ENCODE results near the gene TMPRSS9. TPM values are rescaled to one million over a fixed set of nuclear protein-coding genes. Genes with fewer than 3 reads are reported as not detected.
A peak's percentile ranks its signal among the peaks of the same experiment; 100 is the strongest.

TMPRSS9 gene
- total RNA-seq, 1 experiment from 2014 or later = not detected

DNA sequence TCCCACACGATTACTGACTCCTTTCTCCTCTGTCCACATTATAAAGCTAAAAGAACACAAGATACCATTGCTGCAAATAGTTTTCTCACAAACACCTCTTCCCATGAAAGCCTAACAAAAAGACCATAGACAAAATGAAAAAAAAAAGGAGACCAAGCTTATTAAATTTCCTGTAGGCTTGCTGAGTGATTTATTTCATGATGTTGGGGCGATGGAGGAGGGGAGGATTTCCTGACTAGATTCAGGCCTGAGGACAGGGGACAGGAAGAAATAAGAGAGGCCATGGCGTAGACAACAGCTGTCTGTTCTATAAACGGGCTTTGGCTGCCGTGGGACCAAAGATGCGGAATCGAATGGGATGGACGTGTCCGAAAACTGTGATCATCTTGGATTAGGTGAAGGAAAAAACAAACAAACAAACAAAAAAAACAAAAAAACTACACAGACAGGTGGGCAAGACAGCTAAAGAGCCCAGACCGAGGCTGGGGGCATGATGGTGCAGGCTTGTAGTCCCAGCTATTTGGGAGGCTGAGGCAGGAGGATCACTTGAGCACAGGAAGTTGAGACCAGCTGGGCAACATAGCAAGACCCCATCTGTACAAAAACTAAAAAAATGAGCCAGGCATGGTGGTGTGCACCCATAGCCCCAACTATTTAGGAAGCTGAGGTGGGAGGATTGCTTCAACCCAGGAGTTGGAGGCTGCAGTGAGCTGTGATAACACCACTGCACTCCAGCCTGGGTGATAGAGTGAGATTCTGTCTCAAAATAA is 5.3 kb downstream of the TMPRSS9 start:
- TF ChIP-seq EZH2phosphoT487 (IDR thresholded peaks at IDR 0.05; ENCODE audit: borderline replicate concordance, low read length) (no peak), EZH2 (IDR thresholded peaks at IDR 0.05; ENCODE audit: low read length, unreplicated experiment) (no peak)
- TF ChIP-seq, protein P1, sequence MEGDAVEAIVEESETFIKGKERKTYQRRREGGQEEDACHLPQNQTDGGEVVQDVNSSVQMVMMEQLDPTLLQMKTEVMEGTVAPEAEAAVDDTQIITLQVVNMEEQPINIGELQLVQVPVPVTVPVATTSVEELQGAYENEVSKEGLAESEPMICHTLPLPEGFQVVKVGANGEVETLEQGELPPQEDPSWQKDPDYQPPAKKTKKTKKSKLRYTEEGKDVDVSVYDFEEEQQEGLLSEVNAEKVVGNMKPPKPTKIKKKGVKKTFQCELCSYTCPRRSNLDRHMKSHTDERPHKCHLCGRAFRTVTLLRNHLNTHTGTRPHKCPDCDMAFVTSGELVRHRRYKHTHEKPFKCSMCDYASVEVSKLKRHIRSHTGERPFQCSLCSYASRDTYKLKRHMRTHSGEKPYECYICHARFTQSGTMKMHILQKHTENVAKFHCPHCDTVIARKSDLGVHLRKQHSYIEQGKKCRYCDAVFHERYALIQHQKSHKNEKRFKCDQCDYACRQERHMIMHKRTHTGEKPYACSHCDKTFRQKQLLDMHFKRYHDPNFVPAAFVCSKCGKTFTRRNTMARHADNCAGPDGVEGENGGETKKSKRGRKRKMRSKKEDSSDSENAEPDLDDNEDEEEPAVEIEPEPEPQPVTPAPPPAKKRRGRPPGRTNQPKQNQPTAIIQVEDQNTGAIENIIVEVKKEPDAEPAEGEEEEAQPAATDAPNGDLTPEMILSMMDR (conservative IDR thresholded peaks at IDR 0.05; ENCODE audit: low read depth, low read length) = no peak
- Histone ChIP-seq H3K9ac (ENCODE audit: low read length) (no peak overlapping the region), H3K9me2 (replicated peaks; ENCODE audit: low read length) (no peaks in the 10 kb centered on the region), H4K20me1 (ENCODE audit: low read length) (no peaks in the 10 kb centered on the region), H3K4me3 (ENCODE audit: low read length) (no peak overlapping the region), H3K27me3 (ENCODE audit: low read length) (peaks cover 11% of the 10 kb centered on the region), H3K4me1 (ENCODE audit: insufficient read depth, low read length) (no peaks in the 10 kb centered on the region), H2AFZ (ENCODE audit: low read length) (no peak overlapping the region), H3K79me2 (ENCODE audit: low read length) (no peaks in the 10 kb centered on the region), H3K27ac (ENCODE audit: low read length) (no peak overlapping the region), H3F3A (ENCODE audit: low read length, unreplicated experiment) (no peaks in the 10 kb centered on the region), H3K9me3 (ENCODE audit: low read length) (no peaks in the 10 kb centered on the region), H3K4me2 (ENCODE audit: low read length) (no peak overlapping the region), H3K36me3 (ENCODE audit: low read depth, low read length) (no peaks in the 10 kb centered on the region)
- ATAC-seq (no peak), DNase-seq (no peak)
- BruUV-seq (replicated peaks) = no TSS peak
- POLR2A ChIA-PET (ENCODE audit: unreplicated experiment) = no interaction called here
- intact Hi-C loops (cut with micrococcal nuclease) = no loop called here
- CTCF ChIA-PET = no interaction called here

DNA sequence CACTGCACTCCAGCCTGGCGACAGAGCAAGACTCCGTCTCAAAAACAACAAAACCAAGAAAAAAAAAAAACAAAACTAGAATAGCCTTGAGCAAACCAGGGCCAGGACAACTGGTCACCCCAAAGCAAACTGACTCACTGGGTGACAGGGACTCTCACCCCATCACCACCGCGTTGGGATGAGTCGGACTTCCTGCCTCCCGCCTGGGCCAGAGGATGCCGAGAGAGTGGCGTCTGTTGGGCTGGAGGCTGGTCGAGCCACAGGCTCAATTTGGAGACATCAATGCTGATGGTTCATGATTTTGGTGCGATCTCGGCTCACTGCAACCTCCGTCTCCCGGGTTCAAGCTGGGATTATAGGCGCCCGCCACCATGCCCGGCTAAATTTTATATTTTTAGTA is 11.6 kb downstream of the TMPRSS9 start:
- intact Hi-C loops (cut with micrococcal nuclease) = no loop called here
- no peaks in the 10 kb centered on the region for H3K9me2 ChIP-seq (replicated peaks; ENCODE audit: low read length)
- H3K4me3 ChIP-seq (ENCODE audit: low read length) = no peak overlapping the region
- H3K9me3 ChIP-seq (ENCODE audit: low read length) = no peaks in the 10 kb centered on the region
- H3K9ac ChIP-seq (ENCODE audit: low read length) = no peak overlapping the region
- no peaks in the 10 kb centered on the region for H3K36me3 ChIP-seq (ENCODE audit: low read depth, low read length)
- POLR2A ChIA-PET (ENCODE audit: unreplicated experiment) = no interaction called here
- TF ChIP-seq EZH2 (IDR thresholded peaks at IDR 0.05; ENCODE audit: low read length, unreplicated experiment) (no peak), EZH2phosphoT487 (IDR thresholded peaks at IDR 0.05; ENCODE audit: borderline replicate concordance, low read length) (no peak)
- TF ChIP-seq, protein P1 (conservative IDR thresholded peaks at IDR 0.05; ENCODE audit: low read depth, low read length) = no peak
- no peak overlapping the region for H3K4me2 ChIP-seq (ENCODE audit: low read length)
- DNase-seq (peak; percentile 44), ATAC-seq (no peak; the same call in 1 of the 2 replicates)
- H3K27ac ChIP-seq (ENCODE audit: low read length) = no peak overlapping the region
- CTCF ChIA-PET = no interaction called here
- H3K27me3 ChIP-seq (ENCODE audit: low read length) = no peaks in the 10 kb centered on the region
- no peaks in the 10 kb centered on the region for H3F3A ChIP-seq (ENCODE audit: low read length, unreplicated experiment)
- H4K20me1 ChIP-seq (ENCODE audit: low read length) = no peaks in the 10 kb centered on the region
- no peak overlapping the region for H2AFZ ChIP-seq (ENCODE audit: low read length)
- BruUV-seq (replicated peaks) = no TSS peak
- no peaks in the 10 kb centered on the region for H3K4me1 ChIP-seq (ENCODE audit: insufficient read depth, low read length)
- H3K79me2 ChIP-seq (ENCODE audit: low read length) = no peaks in the 10 kb centered on the region

DNA sequence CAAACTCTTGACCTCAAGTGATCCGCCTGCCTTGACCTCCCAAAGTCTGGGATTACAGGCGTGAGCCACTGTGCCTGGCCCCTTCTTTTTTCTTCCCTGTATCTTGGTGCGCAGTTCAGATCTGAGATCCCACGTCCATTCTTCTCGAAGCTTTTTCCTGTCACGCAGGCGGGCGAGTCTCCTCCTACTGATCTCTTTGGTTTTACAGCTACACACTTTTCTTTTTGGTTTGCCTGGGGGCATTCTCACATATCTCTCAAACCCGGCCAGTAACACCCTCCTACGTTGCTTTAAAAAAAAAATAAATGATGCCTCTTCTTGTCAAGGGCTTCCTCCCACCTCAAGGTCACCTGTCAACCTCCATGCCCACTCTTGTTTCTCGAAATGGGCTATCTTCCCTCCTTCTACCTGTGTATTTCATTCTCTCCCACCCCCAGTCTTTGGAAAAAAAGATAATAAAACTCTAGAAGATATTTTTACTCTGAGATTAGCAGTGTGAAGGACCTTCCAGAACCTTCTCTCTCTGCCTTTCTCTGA is 12.1 kb downstream of the TMPRSS9 start:
- no TSS peak for BruUV-seq (replicated peaks)
- ChIA-PET CTCF (no interaction called here), POLR2A (ENCODE audit: unreplicated experiment) (no interaction called here)
- no peak overlapping the region for H3K27ac ChIP-seq (ENCODE audit: low read length)
- DNase-seq (no peak), ATAC-seq (no peak)
- no peak overlapping the region for H2AFZ ChIP-seq (ENCODE audit: low read length)
- H3K36me3 ChIP-seq (ENCODE audit: low read depth, low read length) = no peaks in the 10 kb centered on the region
- H3F3A ChIP-seq (ENCODE audit: low read length, unreplicated experiment) = no peaks in the 10 kb centered on the region
- H3K27me3 ChIP-seq (ENCODE audit: low read length) = no peaks in the 10 kb centered on the region
- no peak overlapping the region for H3K9ac ChIP-seq (ENCODE audit: low read length)
- no peaks in the 10 kb centered on the region for H3K4me1 ChIP-seq (ENCODE audit: insufficient read depth, low read length)
- no peak overlapping the region for H3K4me2 ChIP-seq (ENCODE audit: low read length)
- intact Hi-C loops (cut with micrococcal nuclease) = no loop called here
- H3K4me3 ChIP-seq (ENCODE audit: low read length) = no peak overlapping the region
- TF ChIP-seq, protein P1 (conservative IDR thresholded peaks at IDR 0.05; ENCODE audit: low read depth, low read length) = no peak
- no peak for TF ChIP-seq EZH2 (IDR thresholded peaks at IDR 0.05; ENCODE audit: low read length, unreplicated experiment)
- no peaks in the 10 kb centered on the region for H4K20me1 ChIP-seq (ENCODE audit: low read length)
- no peaks in the 10 kb centered on the region for H3K79me2 ChIP-seq (ENCODE audit: low read length)
- H3K9me3 ChIP-seq (ENCODE audit: low read length) = no peaks in the 10 kb centered on the region
- H3K9me2 ChIP-seq (replicated peaks; ENCODE audit: low read length) = no peaks in the 10 kb centered on the region

All from PC-3 (cell line).